Panc1 (cell line): ENCODE measurements around the gene EHBP1. TPM values are rescaled to one million over a fixed set of nuclear protein-coding genes. Genes with fewer than 3 reads are reported as not detected.

Source experiments
- ATAC-seq: fragments of 200-7000 bp; cut with Tn5 transposase; 2 replicates; pipeline ENCODE4 v1.9.1; 2020; ENCODE audit warnings: mild to moderate bottlenecking, moderate library complexity
- BruUV-seq: library from RNA; stranded (reverse); fragments of 400-500 nt; replicated peaks from 2 replicates; lab custom pipeline; 2021; lab: Mats Ljungman, UMichigan
- CTCF ChIA-PET: fragments of 300-600 bp; sonication (Branson Sonifier 250); formaldehyde crosslinking; loops from one replicate; lab custom pipeline; 2022; ENCODE audit warnings: antibody characterized with exemption; lab: Charles Lee
- POLR2A ChIA-PET: fragments of 300-600 bp; sonication (Branson Sonifier 250); formaldehyde crosslinking; loops from one replicate; lab custom pipeline; 2022; ENCODE audit warnings: antibody characterized with exemption; lab: Charles Lee
- DNase-seq: peaks from one replicate; pipeline ENCODE4 v3.0.0-alpha.2; 2010; ENCODE audit warnings: low read depth, low spot score
- H3K27ac ChIP-seq: 2 replicates; pipeline ENCODE4 v1.5.1; 2011; ENCODE audit warnings: mild to moderate bottlenecking, low read length, inconsistent platforms
- H3K27me3 ChIP-seq: fragments of 200-500 bp; sonication (Bioruptor generic); 2 replicates; pipeline ENCODE4 v1.6.0; 2014; ENCODE audit warnings: low read length, inconsistent platforms; ENCODE audit not compliant: control insufficient read depth, insufficient read depth
- H3K36me3 ChIP-seq: fragments of 200-500 bp; sonication (Bioruptor generic); 2 replicates; pipeline ENCODE4 v1.5.1; 2014; ENCODE audit warnings: inconsistent platforms, mild to moderate bottlenecking, low read length, moderate library complexity; ENCODE audit not compliant: control insufficient read depth, insufficient read depth
- H3K4me1 ChIP-seq: 2 replicates; pipeline ENCODE4 v1.5.1; 2011; ENCODE audit warnings: inconsistent platforms, mild to moderate bottlenecking, low read length, moderate library complexity; ENCODE audit not compliant: control insufficient read depth, insufficient read depth
- H3K4me3 ChIP-seq, 2 experiments: 2 replicates each; pipeline ENCODE4 v1.5.1; 2011 to 2012; ENCODE audit warnings: low read depth in 2 of 2, low read length in 2 of 2, mild to moderate bottlenecking in 2 of 2, inconsistent platforms in 1 of 2, moderate library complexity in 1 of 2
- H3K9me3 ChIP-seq: fragments of 200-500 bp; sonication (Bioruptor generic); 2 replicates; pipeline ENCODE4 v1.5.1; 2014; ENCODE audit warnings: low read depth, mild to moderate bottlenecking, inconsistent platforms, low read length, moderate library complexity; ENCODE audit not compliant: control insufficient read depth, insufficient read depth
- POLR2AphosphoS5 ChIP-seq: IDR thresholded peaks from 2 replicates; pipeline ENCODE4 v1.6.1; 2012; ENCODE audit warnings: mild to moderate bottlenecking, low read depth, low read length, moderate library complexity
- SIN3A ChIP-seq: IDR thresholded peaks from 2 replicates; pipeline ENCODE4 v1.6.1; 2012; ENCODE audit warnings: low read depth, mild to moderate bottlenecking, low read length, moderate library complexity, borderline replicate concordance; ENCODE audit not compliant: insufficient read depth
- TCF7L2 ChIP-seq: IDR thresholded peaks from 2 replicates; pipeline ENCODE4 v1.6.1; 2011; ENCODE audit warnings: mild to moderate bottlenecking, low read depth, low read length, inconsistent platforms
- in situ Hi-C: cut with HindIII; loops from 2 replicates; pipeline ENCODE4 v1.10.0; 2016; ENCODE audit warnings: low sequenced_read_pairs, low pct_unique_long_range_greater_than_20kb
- intact Hi-C: fragments of 100-400 bp; cut with micrococcal nuclease; formaldehyde crosslinking; loops from one replicate; pipeline ENCODE4 v1.10.0; 2022; ENCODE audit not compliant: unreplicated experiment
- total RNA-seq: library from RNA; stranded (reverse); gene quantifications from one replicate; pipeline ENCODE4 v1.2.1, GENCODE V29; 2021; ENCODE audit not compliant: unreplicated experiment
- TF ChIP-seq, protein P1 (sequence below): fragments of 450-650 bp; IDR thresholded peaks from 2 replicates; pipeline ENCODE4 v1.5.1; 2017; ENCODE audit warnings: mild to moderate bottlenecking
- TF ChIP-seq, protein P2 (sequence below), 2 experiments: IDR thresholded peaks; 2 replicates each; pipeline ENCODE4 v1.6.1; 2011 to 2012; ENCODE audit warnings: low read depth in 2 of 2, control low read depth in 1 of 2, low read length in 1 of 2, mild to moderate bottlenecking in 1 of 2, moderate library complexity in 1 of 2; ENCODE audit not compliant: insufficient read depth in 1 of 2

Gene EHBP1
- total RNA-seq, 1 experiment from 2014 or later, result 46.1 TPM

DNA sequence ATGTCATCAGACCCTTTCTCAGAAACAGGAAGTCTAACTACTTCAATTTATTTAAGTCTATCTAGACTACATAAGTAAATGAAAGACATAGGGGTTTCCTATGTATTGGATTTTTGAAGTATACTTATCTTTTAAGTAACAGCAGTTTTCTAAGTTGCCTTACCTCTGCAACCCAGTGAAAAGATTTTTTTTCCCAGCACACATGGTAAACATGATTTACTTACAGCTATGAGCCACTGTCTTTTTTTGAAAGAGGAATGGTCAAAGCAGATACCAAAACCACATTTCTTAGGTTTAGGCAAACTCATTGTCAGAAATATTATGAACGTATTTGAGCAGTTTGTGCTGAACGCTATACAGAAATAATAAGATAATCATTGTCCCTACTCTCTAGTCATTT, 266.4 kb downstream of the EHBP1 start:
- POLR2A ChIA-PET, result no interaction called here
- no peaks in the 10 kb centered on the region for H3K9me3 ChIP-seq
- in situ Hi-C loops (no loop called here), intact Hi-C loops (no loop called here)
- ATAC-seq, result no peak
- TF ChIP-seq SIN3A (no peak), TCF7L2 (no peak), POLR2AphosphoS5 (no peak)
- TF ChIP-seq, protein P1, sequence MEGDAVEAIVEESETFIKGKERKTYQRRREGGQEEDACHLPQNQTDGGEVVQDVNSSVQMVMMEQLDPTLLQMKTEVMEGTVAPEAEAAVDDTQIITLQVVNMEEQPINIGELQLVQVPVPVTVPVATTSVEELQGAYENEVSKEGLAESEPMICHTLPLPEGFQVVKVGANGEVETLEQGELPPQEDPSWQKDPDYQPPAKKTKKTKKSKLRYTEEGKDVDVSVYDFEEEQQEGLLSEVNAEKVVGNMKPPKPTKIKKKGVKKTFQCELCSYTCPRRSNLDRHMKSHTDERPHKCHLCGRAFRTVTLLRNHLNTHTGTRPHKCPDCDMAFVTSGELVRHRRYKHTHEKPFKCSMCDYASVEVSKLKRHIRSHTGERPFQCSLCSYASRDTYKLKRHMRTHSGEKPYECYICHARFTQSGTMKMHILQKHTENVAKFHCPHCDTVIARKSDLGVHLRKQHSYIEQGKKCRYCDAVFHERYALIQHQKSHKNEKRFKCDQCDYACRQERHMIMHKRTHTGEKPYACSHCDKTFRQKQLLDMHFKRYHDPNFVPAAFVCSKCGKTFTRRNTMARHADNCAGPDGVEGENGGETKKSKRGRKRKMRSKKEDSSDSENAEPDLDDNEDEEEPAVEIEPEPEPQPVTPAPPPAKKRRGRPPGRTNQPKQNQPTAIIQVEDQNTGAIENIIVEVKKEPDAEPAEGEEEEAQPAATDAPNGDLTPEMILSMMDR, result no peak
- TF ChIP-seq, protein P2, sequence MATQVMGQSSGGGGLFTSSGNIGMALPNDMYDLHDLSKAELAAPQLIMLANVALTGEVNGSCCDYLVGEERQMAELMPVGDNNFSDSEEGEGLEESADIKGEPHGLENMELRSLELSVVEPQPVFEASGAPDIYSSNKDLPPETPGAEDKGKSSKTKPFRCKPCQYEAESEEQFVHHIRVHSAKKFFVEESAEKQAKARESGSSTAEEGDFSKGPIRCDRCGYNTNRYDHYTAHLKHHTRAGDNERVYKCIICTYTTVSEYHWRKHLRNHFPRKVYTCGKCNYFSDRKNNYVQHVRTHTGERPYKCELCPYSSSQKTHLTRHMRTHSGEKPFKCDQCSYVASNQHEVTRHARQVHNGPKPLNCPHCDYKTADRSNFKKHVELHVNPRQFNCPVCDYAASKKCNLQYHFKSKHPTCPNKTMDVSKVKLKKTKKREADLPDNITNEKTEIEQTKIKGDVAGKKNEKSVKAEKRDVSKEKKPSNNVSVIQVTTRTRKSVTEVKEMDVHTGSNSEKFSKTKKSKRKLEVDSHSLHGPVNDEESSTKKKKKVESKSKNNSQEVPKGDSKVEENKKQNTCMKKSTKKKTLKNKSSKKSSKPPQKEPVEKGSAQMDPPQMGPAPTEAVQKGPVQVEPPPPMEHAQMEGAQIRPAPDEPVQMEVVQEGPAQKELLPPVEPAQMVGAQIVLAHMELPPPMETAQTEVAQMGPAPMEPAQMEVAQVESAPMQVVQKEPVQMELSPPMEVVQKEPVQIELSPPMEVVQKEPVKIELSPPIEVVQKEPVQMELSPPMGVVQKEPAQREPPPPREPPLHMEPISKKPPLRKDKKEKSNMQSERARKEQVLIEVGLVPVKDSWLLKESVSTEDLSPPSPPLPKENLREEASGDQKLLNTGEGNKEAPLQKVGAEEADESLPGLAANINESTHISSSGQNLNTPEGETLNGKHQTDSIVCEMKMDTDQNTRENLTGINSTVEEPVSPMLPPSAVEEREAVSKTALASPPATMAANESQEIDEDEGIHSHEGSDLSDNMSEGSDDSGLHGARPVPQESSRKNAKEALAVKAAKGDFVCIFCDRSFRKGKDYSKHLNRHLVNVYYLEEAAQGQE (IDR thresholded peaks at IDR 0.05; ENCODE audit: insufficient read depth in 1 of 2, low read depth in 2 of 2, low read length in 1 of 2), result no peak
- no peaks in the 10 kb centered on the region for H3K4me1 ChIP-seq
- H3K36me3 ChIP-seq, result no peaks in the 10 kb centered on the region
- BruUV-seq, result no TSS peak
- H3K4me3 ChIP-seq, result no peak overlapping the region
- no peak for DNase-seq
- CTCF ChIA-PET, result no interaction called here
- no peaks in the 10 kb centered on the region for H3K27me3 ChIP-seq
- no peak overlapping the region for H3K27ac ChIP-seq

DNA sequence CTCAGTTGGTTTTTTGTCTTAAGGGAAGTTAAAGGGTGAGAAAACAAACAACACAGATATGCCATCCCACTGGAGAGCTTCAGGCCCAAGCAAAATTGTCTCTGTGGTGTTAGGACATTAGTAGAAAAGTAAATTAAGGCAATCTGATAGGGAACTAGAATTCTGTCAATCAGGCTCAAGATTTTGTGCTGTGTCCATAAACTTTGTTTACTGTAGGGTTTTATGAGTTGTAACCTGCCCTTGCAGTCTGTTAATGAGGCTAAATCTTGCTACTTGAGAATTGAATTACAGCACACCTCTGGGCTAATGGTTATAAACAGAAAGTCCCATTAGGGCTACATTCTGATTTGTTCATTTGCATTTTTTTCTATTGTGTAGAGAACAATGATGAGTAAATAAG, 267.1 kb downstream of the EHBP1 start:
- ATAC-seq (no peak), DNase-seq (no peak)
- H3K36me3 ChIP-seq, result no peaks in the 10 kb centered on the region
- H3K9me3 ChIP-seq, result no peaks in the 10 kb centered on the region
- POLR2A ChIA-PET, result no interaction called here
- in situ Hi-C loops (no loop called here), intact Hi-C loops (no loop called here)
- no peaks in the 10 kb centered on the region for H3K27me3 ChIP-seq
- CTCF ChIA-PET, result no interaction called here
- no peak overlapping the region for H3K27ac ChIP-seq
- no peak overlapping the region for H3K4me3 ChIP-seq
- TF ChIP-seq, protein P2 (IDR thresholded peaks at IDR 0.05; ENCODE audit: insufficient read depth in 1 of 2, low read depth in 2 of 2, low read length in 1 of 2), result no peak
- TF ChIP-seq POLR2AphosphoS5 (no peak), SIN3A (no peak), TCF7L2 (no peak)
- TF ChIP-seq, protein P1, result no peak
- H3K4me1 ChIP-seq, result no peaks in the 10 kb centered on the region
- no TSS peak for BruUV-seq
